Motor neuron (in vitro differentiated cells): ENCODE measurements around the gene PPFIBP1. TPM values are rescaled to one million over a fixed set of nuclear protein-coding genes. Genes with fewer than 3 reads are reported as not detected.
A peak's percentile ranks its signal among the peaks of the same experiment; 100 is the strongest.

Experiments
- ATAC-seq, 8 experiments: fragments of 200-7000 bp; cut with Tn5 transposase; replicated peaks in 6 of 8; 2 replicates each; pipeline ENCODE4 v1.8.0; 2021; ENCODE audit warnings: mild to moderate bottlenecking in 8 of 8, moderate library complexity in 8 of 8
- H3K27ac ChIP-seq, 2 donors: fragments of 250-450 bp; sonication (Bioruptor Pico); 2 replicates each; pipeline ENCODE4 v1.9.0; 2021; ENCODE audit warnings: antibody characterized with exemption in 2 of 2, mild to moderate bottlenecking in 2 of 2, moderate library complexity in 1 of 2
- H3K4me1 ChIP-seq, 2 donors: fragments of 250-450 bp; sonication (Bioruptor Pico); replicated peaks in 1 of 2; 2 replicates each; pipeline ENCODE4 v1.6.1; 2021; ENCODE audit warnings: antibody characterized with exemption in 2 of 2, mild to moderate bottlenecking in 2 of 2, moderate library complexity in 1 of 2
- H3K4me3 ChIP-seq, 5 donors: fragments of 250-450 bp; sonication (Bioruptor Pico); 2 replicates each; pipeline ENCODE4 v1.9.0; 2021; ENCODE audit warnings: antibody characterized with exemption in 5 of 5, mild to moderate bottlenecking in 5 of 5, moderate library complexity in 4 of 5
- WGBS, 10 experiments: fragments of 450-650 bp; shearing (Covaris generic); methylation state at CpG; one replicate each; pipeline ENCODE4 v1.0.0; 2022; 5-methylcytosine and 5-hydroxymethylcytosine counted together
- in situ Hi-C, 9 experiments: fragments of 400-800 bp; cut with MboI; loops; one replicate each; pipeline ENCODE4 v1.15.0; 2021; ENCODE audit warnings: low sequenced_read_pairs in 9 of 9, low pct_unique_long_range_greater_than_20kb in 2 of 9; ENCODE audit not compliant: unreplicated experiment in 9 of 9
- total RNA-seq, 8 experiments: library from RNA; unstranded; fragments of 300-600 nt; gene quantifications; 2 replicates each; pipeline versions ENCODE4 v1.2.3 to v1.2.4, GENCODE V29; 2022

PPFIBP1 gene
- total RNA-seq, 8 experiments from 2014 or later = 15.9 to 205 (median 49.4) TPM

- H3K27ac ChIP-seq = no peak overlapping the region
- H3K4me1 ChIP-seq = peaks cover 3% of the 10 kb centered on the region in 2 donors
- in situ Hi-C loops = no loop called here
- H3K4me3 ChIP-seq = no peak overlapping the region
- 34 to 89% (median 72%) methylated on average over 2 to 7 of the region's 7 CpGs for WGBS, 10 experiments
- ATAC-seq = peak in 3 of 8 experiments; percentile 41 to 88 (median 86)
Measured at GRCh38 chr12:27517961-27518665, 5.9 kb upstream of the PPFIBP1 start.

GRCh38 chr12:27521066-27521465, 2.9 kb upstream of the PPFIBP1 start:
- H3K27ac ChIP-seq = no peak overlapping the region
- ATAC-seq = no peak
- WGBS, 10 experiments = 0 to 100% (median 44%) methylated on average over 1 to 3 of the region's 4 CpGs; no CpG with 5 or more reads in 6 of the 10 experiments
- H3K4me3 ChIP-seq = no peak overlapping the region
- in situ Hi-C loops = no loop called here
- peaks cover 5 to 11% of the 10 kb centered on the region in 2 donors for H3K4me1 ChIP-seq

- Histone ChIP-seq H3K27ac (no peak overlapping the region), H3K4me3 (no peak overlapping the region), H3K4me1 (peaks cover 5 to 11% of the 10 kb centered on the region in 2 donors)
- in situ Hi-C loops = no loop called here
- WGBS, 10 experiments = 85 to 100% (median 98%) methylated on average over 2 to 4 of the region's 4 CpGs
- no peak for ATAC-seq
Measured at GRCh38 chr12:27521981-27522380, 2.0 kb upstream of the PPFIBP1 start.

GRCh38 chr12:27523305-27523641, 733 bp upstream of the PPFIBP1 start:
- WGBS, 10 experiments = 0 to 8% (median 0%) methylated on average over 1 to 6 of the region's 6 CpGs; no CpG with 5 or more reads in 1 of the 10 experiments
- H3K27ac ChIP-seq = peak overlapping the region; percentile 82 to 84
- ATAC-seq = peak in 2 of 8 experiments; percentile 0 to 1

GRCh38 chr12:27524494-27524835, 459 bp downstream of the PPFIBP1 start:
- in situ Hi-C loops = no loop called here
- 0 to 2% (median 0%) methylated on average over 1 to 6 of the region's 8 CpGs; no CpG with 5 or more reads in 4 of the 10 experiments for WGBS, 10 experiments
- Histone ChIP-seq H3K4me3 (peak overlapping the region; percentile 74 to 88 (median 81)), H3K27ac (peak overlapping the region; percentile 63 to 70), H3K4me1 (peaks cover 5 to 11% of the 10 kb centered on the region in 2 donors)
- peak in 3 of 8 experiments; percentile 10 to 30 (median 19) for ATAC-seq

More at GRCh38 chr12:27523305-27523641, 733 bp upstream of the PPFIBP1 start:
- in situ Hi-C loops = no loop called here
- H3K4me3 ChIP-seq = peak overlapping the region; percentile 74 to 88 (median 81)
- peaks cover 5 to 11% of the 10 kb centered on the region in 2 donors for H3K4me1 ChIP-seq

- Histone ChIP-seq H3K27ac (no peak overlapping the region), H3K4me1 (peaks cover 5 to 11% of the 10 kb centered on the region in 2 donors), H3K4me3 (peak overlapping the region; percentile 74 to 88 (median 81))
- ATAC-seq = no peak
- 0 to 4% (median 1%) methylated on average over 3 to 16 of the region's 16 CpGs; no CpG with 5 or more reads in 1 of the 10 experiments for WGBS, 10 experiments
- in situ Hi-C loops = no loop called here
Measured at GRCh38 chr12:27524839-27525753, 1.1 kb downstream of the PPFIBP1 start.

- Histone ChIP-seq H3K27ac (no peak overlapping the region), H3K4me1 (peaks cover 5 to 11% of the 10 kb centered on the region in 2 donors), H3K4me3 (no peak overlapping the region)
- in situ Hi-C loops = no loop called here
- ATAC-seq = no peak
- WGBS, 10 experiments = 60 to 100% (median 86%) methylated on average over 1 to 9 of the region's 9 CpGs
Measured at GRCh38 chr12:27527512-27527911, 3.5 kb downstream of the PPFIBP1 start.

GRCh38 chr12:27528788-27529187, 4.8 kb downstream of the PPFIBP1 start:
- H3K27ac ChIP-seq = no peak overlapping the region
- ATAC-seq = no peak
- no peak overlapping the region for H3K4me3 ChIP-seq
- H3K4me1 ChIP-seq = peaks cover 0 to 6% of the 10 kb centered on the region in 2 donors
- WGBS, 10 experiments = 74 to 100% (median 98%) methylated on average over 1 to 3 of the region's 3 CpGs; no CpG with 5 or more reads in 2 of the 10 experiments
- in situ Hi-C loops = no loop called here

- in situ Hi-C loops = no loop called here
- peaks cover 0 to 5% of the 10 kb centered on the region in 2 donors for H3K4me1 ChIP-seq
- ATAC-seq = no peak
- H3K4me3 ChIP-seq = no peak overlapping the region
- H3K27ac ChIP-seq = no peak overlapping the region
- WGBS, 10 experiments = 72 to 100% (median 85%) methylated on average over 2 to 7 of the region's 7 CpGs; no CpG with 5 or more reads in 1 of the 10 experiments
Measured at GRCh38 chr12:27530157-27530922, 6.3 kb downstream of the PPFIBP1 start.

GRCh38 chr12:27531896-27532295, 7.9 kb downstream of the PPFIBP1 start:
- in situ Hi-C loops = no loop called here

GRCh38 chr12:27534060-27534764, 10.2 kb downstream of the PPFIBP1 start:
- no peak overlapping the region for H3K27ac ChIP-seq
- 80 to 100% (median 88%) methylated on average over 1 to 6 of the region's 6 CpGs for WGBS, 10 experiments
- in situ Hi-C loops = no loop called here
- no peaks in the 10 kb centered on the region for H3K4me1 ChIP-seq
- ATAC-seq = no peak
- no peak overlapping the region for H3K4me3 ChIP-seq

More at GRCh38 chr12:27531896-27532295, 7.9 kb downstream of the PPFIBP1 start:
- H3K4me3 ChIP-seq = no peak overlapping the region
- H3K4me1 ChIP-seq = no peaks in the 10 kb centered on the region
- ATAC-seq = no peak
- no peak overlapping the region for H3K27ac ChIP-seq
- 40 to 96% (median 92%) methylated on average over 2 to 4 of the region's 4 CpGs; no CpG with 5 or more reads in 1 of the 10 experiments for WGBS, 10 experiments

- in situ Hi-C loops = no loop called here
- no peak overlapping the region for H3K4me3 ChIP-seq
- no peak overlapping the region for H3K27ac ChIP-seq
- no peaks in the 10 kb centered on the region for H3K4me1 ChIP-seq
- no peak for ATAC-seq
- WGBS, 10 experiments = 44 to 100% (median 94%) methylated on average over 1 of the region's 1 CpG; no CpG with 5 or more reads in 4 of the 10 experiments
Measured at GRCh38 chr12:27534765-27535161, 10.8 kb downstream of the PPFIBP1 start.
